Activated CD4-positive, CD25-positive, alpha-beta regulatory T cell (primary cell): ENCODE measurements around the gene ANTXR2.

ENCODE experiments used
- DNase-seq, 4 experiments: peaks; one replicate each; lab custom pipeline; 2025; lab: John Stamatoyannopoulos, UW

ANTXR2 gene

GRCh38 chr4:80092088-80092487 lies 19.1 kb upstream of the ANTXR2 start:
- DNase-seq, result no peak

- no peak for DNase-seq
These were observed 18.7 kb upstream of the ANTXR2 start for GRCh38 chr4:80091688-80092087.

GRCh38 chr4:80091184-80091583 lies 18.2 kb upstream of the ANTXR2 start:
- DNase-seq, result no peak

- DNase-seq, result no peak
These were observed 17.1 kb upstream of the ANTXR2 start for GRCh38 chr4:80090090-80090489.

GRCh38 chr4:80088471-80088870 lies 15.4 kb upstream of the ANTXR2 start:
- DNase-seq, result no peak

- no peak for DNase-seq
These were observed 13.3 kb upstream of the ANTXR2 start for GRCh38 chr4:80086296-80086695.

- no peak for DNase-seq
These were observed 12.1 kb upstream of the ANTXR2 start for GRCh38 chr4:80085081-80085480.

GRCh38 chr4:80082693-80083092 lies 9.7 kb upstream of the ANTXR2 start:
- DNase-seq, result no peak

GRCh38 chr4:80081566-80081965 lies 8.5 kb upstream of the ANTXR2 start:
- DNase-seq, result no peak

GRCh38 chr4:80079255-80079923 lies 6.4 kb upstream of the ANTXR2 start:
- no peak for DNase-seq

- DNase-seq, result no peak
These were observed 5.5 kb upstream of the ANTXR2 start for GRCh38 chr4:80078346-80079092.

GRCh38 chr4:80077639-80078038 lies 4.6 kb upstream of the ANTXR2 start:
- DNase-seq, result no peak

GRCh38 chr4:80076681-80077080 lies 3.7 kb upstream of the ANTXR2 start:
- DNase-seq, result no peak

- DNase-seq, result no peak
These were observed 3.1 kb upstream of the ANTXR2 start for GRCh38 chr4:80075995-80076675.

- DNase-seq, result no peak
These were observed 1.6 kb upstream of the ANTXR2 start for GRCh38 chr4:80074651-80075050.

- no peak for DNase-seq
These were observed 1.0 kb upstream of the ANTXR2 start for GRCh38 chr4:80074069-80074468.

- DNase-seq, result peak in 1 of 4 experiments; percentile 6
These were observed 512 bp upstream of the ANTXR2 start for GRCh38 chr4:80073473-80074008.

- DNase-seq, result peak in 3 of 4 experiments; percentile 27 to 45 (median 27)
These were observed 743 bp downstream of the ANTXR2 start for GRCh38 chr4:80072228-80072743.

GRCh38 chr4:80071604-80072227 lies 1.3 kb downstream of the ANTXR2 start:
- DNase-seq, result no peak

GRCh38 chr4:80070880-80071603 lies 2.0 kb downstream of the ANTXR2 start:
- no peak for DNase-seq
